ENCODE results near the gene NEURL2.

NEURL2 gene

DNA sequence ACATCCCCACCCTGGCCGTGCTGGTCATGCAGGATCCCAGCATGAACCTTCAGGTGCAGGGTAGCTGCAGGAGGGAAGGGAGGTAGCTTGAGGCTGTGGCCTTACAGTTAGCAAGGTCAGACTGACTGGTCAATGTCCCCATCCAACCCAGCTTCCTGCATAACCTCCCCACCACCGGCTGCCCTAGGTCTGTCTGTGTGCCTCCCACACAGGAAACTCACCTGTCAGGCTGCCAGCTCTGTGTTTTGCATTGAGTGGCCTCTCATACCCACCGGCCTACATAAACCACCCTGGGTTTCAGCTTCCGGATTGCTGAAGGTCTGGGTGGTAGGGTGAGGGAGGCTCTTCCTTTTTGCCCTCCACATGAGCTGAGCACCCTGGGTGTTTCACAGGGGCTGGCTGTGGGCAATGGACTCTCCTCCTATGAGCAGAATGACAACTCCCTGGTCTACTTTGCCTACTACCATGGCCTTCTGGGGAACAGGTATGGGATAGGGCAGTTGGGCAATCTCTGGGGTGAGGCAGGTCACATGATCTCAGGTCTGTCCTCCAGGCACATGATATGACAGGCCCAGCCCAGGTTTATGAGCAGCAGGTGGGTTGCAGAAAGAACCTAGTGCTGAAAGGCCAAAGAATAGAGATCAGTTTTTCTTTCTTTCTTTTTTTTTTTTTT, 2.0 kb upstream of the NEURL2 start:
- no peaks in the 10 kb centered on the region for H3K27me3 ChIP-seq (ENCODE audit: control insufficient read depth, insufficient read depth, low read length)
- H3K4me1 ChIP-seq (ENCODE audit: control insufficient read depth, low read depth, low read length): no peaks in the 10 kb centered on the region
- H3K9ac ChIP-seq (ENCODE audit: low read length): no peak overlapping the region
- H3K36me3 ChIP-seq (ENCODE audit: control insufficient read depth, low read depth, low read length): peaks cover 18% of the 10 kb centered on the region
- no peak overlapping the region for H3K4me3 ChIP-seq (ENCODE audit: low read length)
- no peak overlapping the region for H3K27ac ChIP-seq (ENCODE audit: low read length)
- no peaks in the 10 kb centered on the region for H3K9me3 ChIP-seq (ENCODE audit: control insufficient read depth, low read depth, low read length)

DNA sequence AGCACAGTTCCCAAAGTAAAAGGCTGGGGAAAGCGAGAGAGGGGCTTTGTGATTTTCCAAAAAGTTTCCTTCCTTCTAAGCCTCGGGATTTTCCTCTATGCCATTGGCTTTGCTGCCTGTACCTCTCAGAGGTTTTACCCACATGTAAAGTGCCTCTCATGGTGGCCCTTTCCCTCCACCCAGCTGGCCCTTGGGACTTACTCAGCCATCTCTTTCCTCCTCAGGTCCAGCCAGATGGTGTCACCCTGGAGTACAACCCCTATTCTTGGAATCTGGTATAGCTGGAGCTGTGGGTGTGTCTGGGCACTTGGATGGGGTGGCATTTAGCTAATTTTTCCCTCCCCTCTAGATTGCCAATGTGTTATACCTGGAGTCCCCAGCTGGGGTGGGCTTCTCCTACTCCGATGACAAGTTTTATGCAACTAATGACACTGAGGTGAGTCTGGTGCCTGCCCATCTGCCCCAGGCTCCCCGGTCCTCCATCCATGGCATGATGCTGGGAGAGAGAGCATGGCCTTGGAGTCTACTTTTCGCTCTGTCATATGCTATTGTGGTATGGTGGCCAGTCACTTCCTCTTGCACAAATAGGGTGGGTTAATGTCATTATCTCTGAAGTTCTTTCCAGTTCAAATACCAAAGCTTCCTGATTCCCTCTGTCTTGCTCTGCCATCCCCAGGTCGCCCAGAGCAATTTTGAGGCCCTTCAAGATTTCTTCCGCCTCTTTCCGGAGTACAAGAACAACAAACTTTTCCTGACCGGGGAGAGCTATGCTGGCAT, 1.2 kb upstream of the NEURL2 start:
- no peak overlapping the region for H3K27ac ChIP-seq (ENCODE audit: low read length)
- peaks cover 12% of the 10 kb centered on the region for H3K36me3 ChIP-seq (ENCODE audit: control insufficient read depth, low read depth, low read length)
- peak overlapping the region; percentile 77 for H3K4me3 ChIP-seq (ENCODE audit: low read length)
- no peaks in the 10 kb centered on the region for H3K9me3 ChIP-seq (ENCODE audit: control insufficient read depth, low read depth, low read length)
- no peaks in the 10 kb centered on the region for H3K27me3 ChIP-seq (ENCODE audit: control insufficient read depth, insufficient read depth, low read length)
- H3K9ac ChIP-seq (ENCODE audit: low read length): peak overlapping the region; percentile 63
- no peaks in the 10 kb centered on the region for H3K4me1 ChIP-seq (ENCODE audit: control insufficient read depth, low read depth, low read length)

DNA sequence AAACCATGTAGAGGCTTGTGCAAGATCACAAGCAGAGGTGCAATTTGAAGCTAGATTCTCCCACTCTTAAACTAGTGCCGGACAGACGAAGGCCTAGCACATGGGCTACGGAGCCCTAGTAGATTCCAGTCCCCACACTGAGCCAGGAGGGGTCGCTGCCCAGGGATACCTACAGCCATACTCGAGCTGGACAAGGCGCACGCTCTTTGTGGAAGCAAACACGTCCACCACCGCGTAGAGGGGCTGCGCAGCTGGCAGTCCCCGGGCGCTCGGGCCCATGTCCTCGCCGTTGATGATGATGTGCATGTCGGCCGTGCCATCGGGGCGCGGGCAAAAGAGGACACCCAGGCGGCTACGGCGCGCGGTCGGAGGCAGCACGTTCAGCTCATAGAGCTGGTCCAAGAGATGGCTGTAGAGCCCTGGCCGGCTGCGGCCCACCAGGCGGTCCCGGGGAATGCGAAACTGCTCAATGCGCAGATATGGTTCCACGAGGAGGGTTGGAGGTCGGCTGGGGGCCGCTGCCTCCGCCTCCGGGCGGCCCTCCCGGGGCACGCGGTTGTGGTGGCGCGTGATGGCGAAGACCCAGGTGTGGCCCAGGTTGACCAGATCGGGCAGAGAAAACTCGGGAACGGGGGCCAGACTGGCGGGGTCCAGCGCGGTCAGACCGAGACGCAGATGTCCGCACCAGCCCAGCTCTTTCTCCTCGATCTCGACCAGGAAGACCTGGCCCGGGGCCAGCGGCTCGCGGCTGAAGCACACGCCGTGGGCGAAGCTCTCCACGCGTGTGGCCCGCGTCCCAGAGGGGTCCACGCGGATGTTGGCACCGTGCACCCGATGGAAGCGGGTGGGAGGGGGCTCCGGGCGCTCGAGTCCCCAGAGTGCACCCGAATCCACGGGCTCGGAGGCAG, 677 bp downstream of the NEURL2 start:
- peak overlapping the region; percentile 77 for H3K4me3 ChIP-seq (ENCODE audit: low read length)
- H3K36me3 ChIP-seq (ENCODE audit: control insufficient read depth, low read depth, low read length): peaks cover 13% of the 10 kb centered on the region
- no peaks in the 10 kb centered on the region for H3K9me3 ChIP-seq (ENCODE audit: control insufficient read depth, low read depth, low read length)
- peak overlapping the region; percentile 63 for H3K9ac ChIP-seq (ENCODE audit: low read length)
- H3K27me3 ChIP-seq (ENCODE audit: control insufficient read depth, insufficient read depth, low read length): no peaks in the 10 kb centered on the region
- H3K4me1 ChIP-seq (ENCODE audit: control insufficient read depth, low read depth, low read length): no peaks in the 10 kb centered on the region
- no peak overlapping the region for H3K27ac ChIP-seq (ENCODE audit: low read length)

DNA sequence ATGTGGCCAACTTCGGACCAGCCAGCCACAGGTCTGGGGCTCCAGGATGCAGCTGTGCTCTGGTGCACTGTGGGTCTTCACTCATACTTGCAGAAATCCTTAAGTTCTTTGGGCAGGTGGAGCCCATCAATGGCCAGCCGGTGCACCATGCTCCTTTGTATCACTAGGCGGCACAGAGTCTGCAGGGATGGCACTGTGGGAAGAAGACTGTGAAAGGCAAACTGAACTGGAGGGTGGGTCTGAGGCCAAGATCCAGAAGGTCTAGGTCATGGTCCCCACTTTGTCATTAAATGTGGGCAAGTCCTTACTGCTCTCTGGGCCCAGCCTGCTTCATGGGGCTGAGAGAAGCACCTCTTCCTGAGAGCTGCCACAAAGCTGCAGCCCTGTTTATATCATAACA, 2.3 kb downstream of the NEURL2 start:
- Histone ChIP-seq H3K4me1 (ENCODE audit: control insufficient read depth, low read depth, low read length) (no peaks in the 10 kb centered on the region), H3K9ac (ENCODE audit: low read length) (no peak overlapping the region), H3K27ac (ENCODE audit: low read length) (no peak overlapping the region), H3K27me3 (ENCODE audit: control insufficient read depth, insufficient read depth, low read length) (no peaks in the 10 kb centered on the region), H3K9me3 (ENCODE audit: control insufficient read depth, low read depth, low read length) (no peaks in the 10 kb centered on the region), H3K36me3 (ENCODE audit: control insufficient read depth, low read depth, low read length) (peaks cover 10% of the 10 kb centered on the region), H3K4me3 (ENCODE audit: low read length) (no peak overlapping the region)

DNA sequence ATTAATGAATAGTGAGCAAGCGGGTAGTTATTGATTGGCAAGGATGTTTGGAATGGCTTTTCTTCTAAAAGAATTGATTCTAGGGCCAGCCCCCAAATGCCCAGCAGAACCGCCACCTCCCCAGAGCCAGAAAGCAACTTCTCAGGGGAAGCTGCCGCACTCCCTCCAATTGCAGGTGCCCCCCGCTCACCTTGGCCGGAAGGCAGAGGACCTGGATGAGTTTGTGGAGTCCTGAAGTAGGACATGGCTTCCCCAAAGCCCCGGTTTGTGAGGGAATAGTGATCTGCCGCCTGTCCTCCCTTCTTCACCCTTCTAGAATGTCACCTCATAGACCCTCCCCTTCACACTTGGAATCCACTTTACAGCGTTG, 3.7 kb downstream of the NEURL2 start, which contains the start of gene SPATA25:
Gene SPATA25 (minus strand): TSS at position 277 of the 370 bp plus-strand sequence. CDS start 32 bp downstream, at position 245.
- Histone ChIP-seq H3K4me3 (ENCODE audit: low read length) (no peak within 1 kb of the TSS), H3K27me3 (ENCODE audit: control insufficient read depth, insufficient read depth, low read length) (no peaks in the 10 kb centered on the region), H3K4me1 (ENCODE audit: control insufficient read depth, low read depth, low read length) (no peaks in the 10 kb centered on the region), H3K9me3 (ENCODE audit: control insufficient read depth, low read depth, low read length) (no peaks in the 10 kb centered on the region), H3K9ac (ENCODE audit: low read length) (no peak within 1 kb of the TSS), H3K27ac (ENCODE audit: low read length) (no peak within 1 kb of the TSS), H3K36me3 (ENCODE audit: control insufficient read depth, low read depth, low read length) (peaks cover 23% of the 10 kb centered on the region)

DNA sequence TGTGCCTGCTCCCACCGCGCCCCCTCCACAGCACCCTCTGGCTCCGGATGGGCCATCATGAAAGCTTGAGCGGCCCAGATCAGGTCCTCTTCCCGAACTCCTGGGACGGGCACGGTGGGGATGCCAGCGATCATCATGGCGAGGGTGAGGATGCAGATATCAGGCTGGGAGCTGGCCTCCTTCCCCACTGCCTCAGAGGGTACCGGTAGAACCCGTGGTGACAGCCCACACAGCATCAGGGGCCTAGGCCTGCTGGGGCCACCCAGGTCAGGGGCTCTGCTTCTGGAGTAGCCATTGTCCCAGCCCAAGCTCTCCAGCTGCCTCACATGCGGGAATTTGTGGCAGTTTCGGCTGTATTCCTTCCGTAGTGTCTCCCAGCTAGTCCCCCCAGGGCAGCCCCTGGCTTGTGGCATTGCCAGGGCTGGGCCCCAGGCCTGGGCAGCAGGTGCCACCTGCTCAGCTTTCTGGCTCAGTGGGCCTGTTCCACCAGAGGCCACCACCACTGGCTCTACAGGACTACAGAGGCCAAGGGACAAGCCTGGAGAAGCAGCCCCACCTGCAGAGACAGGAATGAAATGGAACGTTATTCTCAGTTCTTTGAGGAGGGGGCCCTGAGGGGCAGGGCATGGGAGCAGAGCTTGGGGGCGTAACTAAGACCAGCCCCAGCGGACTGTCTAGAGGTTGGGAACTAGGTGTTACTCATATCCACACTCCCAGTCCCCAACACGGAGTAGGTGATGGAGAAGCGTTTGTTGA, 4.2 kb downstream of the NEURL2 start:
- Histone ChIP-seq H3K4me3 (ENCODE audit: low read length) (no peak overlapping the region), H3K27ac (ENCODE audit: low read length) (no peak overlapping the region), H3K36me3 (ENCODE audit: control insufficient read depth, low read depth, low read length) (peaks cover 23% of the 10 kb centered on the region), H3K9me3 (ENCODE audit: control insufficient read depth, low read depth, low read length) (no peaks in the 10 kb centered on the region), H3K27me3 (ENCODE audit: control insufficient read depth, insufficient read depth, low read length) (no peaks in the 10 kb centered on the region), H3K4me1 (ENCODE audit: control insufficient read depth, low read depth, low read length) (no peaks in the 10 kb centered on the region), H3K9ac (ENCODE audit: low read length) (no peak overlapping the region)

DNA sequence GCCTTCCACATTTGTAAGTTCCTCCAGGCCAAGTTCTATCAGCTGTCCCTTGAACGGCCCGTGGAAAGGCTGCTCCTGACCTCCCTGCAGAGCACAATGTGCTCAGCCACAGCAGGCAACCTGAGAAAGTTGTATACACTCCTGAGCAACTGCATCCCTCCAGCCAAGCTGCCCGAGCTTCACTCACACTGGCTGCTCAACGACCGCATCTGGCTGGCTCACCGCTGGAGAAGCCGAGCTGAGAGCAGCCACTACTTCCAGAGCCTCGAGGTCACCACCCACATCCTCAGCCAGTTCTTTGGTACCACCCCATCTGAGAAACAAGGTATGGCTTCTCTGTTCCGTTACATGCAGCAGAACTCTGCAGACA, 7.9 kb downstream of the NEURL2 start:
- H3K4me3 ChIP-seq (ENCODE audit: low read length): no peak overlapping the region
- no peaks in the 10 kb centered on the region for H3K4me1 ChIP-seq (ENCODE audit: control insufficient read depth, low read depth, low read length)
- peaks cover 27% of the 10 kb centered on the region for H3K36me3 ChIP-seq (ENCODE audit: control insufficient read depth, low read depth, low read length)
- H3K27ac ChIP-seq (ENCODE audit: low read length): no peak overlapping the region
- H3K9me3 ChIP-seq (ENCODE audit: control insufficient read depth, low read depth, low read length): no peaks in the 10 kb centered on the region
- H3K27me3 ChIP-seq (ENCODE audit: control insufficient read depth, insufficient read depth, low read length): no peaks in the 10 kb centered on the region
- no peak overlapping the region for H3K9ac ChIP-seq (ENCODE audit: low read length)

DNA sequence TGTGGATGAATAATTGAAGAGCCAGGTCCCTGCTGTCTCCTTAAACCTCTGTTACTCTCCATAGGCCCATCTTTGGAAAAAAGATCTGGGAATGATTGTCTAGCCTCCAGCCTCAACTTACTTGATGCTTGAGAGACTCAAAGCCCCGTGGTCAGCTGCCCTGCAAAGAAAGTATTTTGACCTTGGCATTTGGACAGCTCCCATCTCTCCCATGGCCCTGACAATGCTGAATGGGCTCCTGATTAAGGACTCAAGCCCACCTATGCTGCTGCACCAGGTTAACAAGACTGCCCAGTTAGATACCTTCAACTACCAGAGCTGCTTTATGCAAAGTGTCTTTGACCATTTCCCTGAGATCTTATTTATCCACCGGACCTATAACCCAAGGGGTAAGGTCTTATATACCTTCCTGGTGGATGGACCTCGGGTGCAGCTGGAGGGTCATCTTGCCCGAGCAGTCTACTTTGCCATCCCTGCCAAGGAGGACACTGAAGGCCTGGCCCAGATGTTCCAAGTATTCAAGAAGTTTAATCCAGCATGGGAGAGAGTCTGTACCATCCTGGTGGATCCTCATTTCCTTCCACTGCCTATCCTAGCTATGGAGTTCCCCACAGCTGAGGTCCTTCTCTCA, 8.4 kb downstream of the NEURL2 start:
- no peaks in the 10 kb centered on the region for H3K27me3 ChIP-seq (ENCODE audit: control insufficient read depth, insufficient read depth, low read length)
- H3K4me3 ChIP-seq (ENCODE audit: low read length): no peak overlapping the region
- H3K4me1 ChIP-seq (ENCODE audit: control insufficient read depth, low read depth, low read length): no peaks in the 10 kb centered on the region
- H3K9me3 ChIP-seq (ENCODE audit: control insufficient read depth, low read depth, low read length): no peaks in the 10 kb centered on the region
- peaks cover 30% of the 10 kb centered on the region for H3K36me3 ChIP-seq (ENCODE audit: control insufficient read depth, low read depth, low read length)
- no peak overlapping the region for H3K27ac ChIP-seq (ENCODE audit: low read length)
- no peak overlapping the region for H3K9ac ChIP-seq (ENCODE audit: low read length)

GRCh38 chr20:45880988-45881788, 9.8 kb downstream of the NEURL2 start, which contains the start of gene ZSWIM1:
ZSWIM1 (plus strand) TSS chr20:45881227; CDS start chr20:45882593, 1,366 bp downstream.
- Histone ChIP-seq H3K9me3 (ENCODE audit: control insufficient read depth, low read depth, low read length) (no peaks in the 10 kb centered on the region), H3K36me3 (ENCODE audit: control insufficient read depth, low read depth, low read length) (peaks cover 28% of the 10 kb centered on the region), H3K9ac (ENCODE audit: low read length) (peak within 1 kb of the TSS; percentile 87), H3K4me3 (ENCODE audit: low read length) (peak within 1 kb of the TSS; percentile 99), H3K4me1 (ENCODE audit: control insufficient read depth, low read depth, low read length) (no peaks in the 10 kb centered on the region), H3K27me3 (ENCODE audit: control insufficient read depth, insufficient read depth, low read length) (no peaks in the 10 kb centered on the region), H3K27ac (ENCODE audit: low read length) (peak within 1 kb of the TSS; percentile 63)

- no peaks in the 10 kb centered on the region for H3K4me1 ChIP-seq (ENCODE audit: control insufficient read depth, low read depth, low read length)
- no peaks in the 10 kb centered on the region for H3K27me3 ChIP-seq (ENCODE audit: control insufficient read depth, insufficient read depth, low read length)
- peaks cover 16% of the 10 kb centered on the region for H3K36me3 ChIP-seq (ENCODE audit: control insufficient read depth, low read depth, low read length)
- no peak overlapping the region for H3K9ac ChIP-seq (ENCODE audit: low read length)
- H3K9me3 ChIP-seq (ENCODE audit: control insufficient read depth, low read depth, low read length): no peaks in the 10 kb centered on the region
- H3K27ac ChIP-seq (ENCODE audit: low read length): no peak overlapping the region
- H3K4me3 ChIP-seq (ENCODE audit: low read length): no peak overlapping the region
These were observed 12.8 kb downstream of the NEURL2 start for GRCh38 chr20:45878076-45878761.

Measured in iPS-18a (cell line).